Uterus (tissue), 4 donors: Measurements from ENCODE around the gene TOP3B. TPM values are rescaled to one million over a fixed set of nuclear protein-coding genes. Genes with fewer than 3 reads are reported as not detected.

Source experiments
- DNase-seq, 2 donors: peaks; one replicate each; pipeline ENCODE4 v3.0.0-alpha.2; 2019 to 2020
- H3K27ac ChIP-seq, 2 donors: fragments of 200-600 bp; sonication (generic); 1 replicate in 1 of 2; 2 replicates in 1 of 2; pipeline ENCODE4 v1.5.1; 2016 to 2018
- H3K27me3 ChIP-seq, 2 donors: fragments of 200-600 bp; sonication (generic); one replicate each; pipeline ENCODE4 v1.5.1; 2018 to 2019; ENCODE audit warnings: control low read depth in 1 of 2
- H3K36me3 ChIP-seq, 2 donors: fragments of 200-600 bp; sonication (generic); one replicate each; pipeline ENCODE4 v1.5.1; 2019; ENCODE audit warnings: control low read depth in 1 of 2
- H3K4me1 ChIP-seq, 2 donors: fragments of 200-600 bp; sonication (generic); one replicate each; pipeline ENCODE4 v1.5.1; 2018 to 2019; ENCODE audit warnings: control low read depth in 1 of 2
- H3K4me3 ChIP-seq, 2 donors: fragments of 200-600 bp; sonication (generic); 1 replicate in 1 of 2; 2 replicates in 1 of 2; pipeline ENCODE4 v1.5.1; 2018 to 2019; ENCODE audit warnings: mild to moderate bottlenecking in 1 of 2
- H3K9me3 ChIP-seq, 2 donors: fragments of 200-600 bp; sonication (generic); one replicate each; pipeline ENCODE4 v1.5.1; 2019; ENCODE audit warnings: control low read depth in 1 of 2
- CTCF ChIP-seq, 4 experiments: fragments of 200-600 bp in 2 of 4; fragments of 450-650 bp in 2 of 4; sonication (generic) in 2 of 4; IDR thresholded peaks; one replicate each; pipeline ENCODE4 v1.5.1; 2016 to 2019; ENCODE audit warnings: antibody characterized with exemption in 4 of 4, mild to moderate bottlenecking in 2 of 4, moderate library complexity in 1 of 4
- POLR2A ChIP-seq, 2 donors: fragments of 450-650 bp; IDR thresholded peaks; one replicate each; pipeline ENCODE4 v1.6.1; 2016; ENCODE audit warnings: antibody characterized with exemption in 2 of 2, mild to moderate bottlenecking in 1 of 2, moderate library complexity in 1 of 2
- intact Hi-C: fragments of 100-400 bp; cut with DNase I; formaldehyde crosslinking; loops from one replicate; pipeline ENCODE4 v1.15.1; 2023; ENCODE audit warnings: low total_unique reads
- total RNA-seq, 4 donors: library from RNA; depleted of rRNA in 3 of 4; stranded (reverse); fragments of >200 nt in 3 of 4; gene quantifications; one replicate each; pipeline versions ENCODE4 v1.1.0 to v1.2.4, GENCODE V29; 2014 to 2023
- donor health status: DM: yes; HTN: yes; CAD: no.

TOP3B gene
- total RNA-seq, 4 donors from 2014 or later = 6.2 to 36.4 (median 20.9) TPM

GRCh38 chr22:22026157-22026831 lies 43.7 kb upstream of the TOP3B start:
- Histone ChIP-seq H3K4me3 (no peak overlapping the region), H3K4me1 (no peaks in the 10 kb centered on the region), H3K27me3 (no peaks in the 10 kb centered on the region), H3K36me3 (no peaks in the 10 kb centered on the region), H3K27ac (no peak overlapping the region), H3K9me3 (no peaks in the 10 kb centered on the region)
- intact Hi-C loops = no loop called here
- TF ChIP-seq CTCF (IDR thresholded peaks at IDR 0.05) = no peak
- no peak for DNase-seq

- no peaks in the 10 kb centered on the region for H3K9me3 ChIP-seq
- H3K36me3 ChIP-seq = no peaks in the 10 kb centered on the region
- no peaks in the 10 kb centered on the region for H3K27me3 ChIP-seq
- TF ChIP-seq POLR2A (IDR thresholded peaks at IDR 0.05) = no peak
- TF ChIP-seq CTCF (IDR thresholded peaks at IDR 0.05) = no peak
- DNase-seq = no peak
- no peak overlapping the region for H3K4me3 ChIP-seq
- H3K4me1 ChIP-seq = no peaks in the 10 kb centered on the region
- intact Hi-C loops = no loop called here
- no peak overlapping the region for H3K27ac ChIP-seq
Observed at GRCh38 chr22:22025320-22026156, 43.0 kb upstream of the TOP3B start.

- no peaks in the 10 kb centered on the region for H3K36me3 ChIP-seq
- H3K4me1 ChIP-seq = no peaks in the 10 kb centered on the region
- no peak for DNase-seq
- no peak overlapping the region for H3K27ac ChIP-seq
- intact Hi-C loops = no loop called here
- H3K9me3 ChIP-seq = no peaks in the 10 kb centered on the region
- no peaks in the 10 kb centered on the region for H3K27me3 ChIP-seq
- no peak overlapping the region for H3K4me3 ChIP-seq
- TF ChIP-seq POLR2A (IDR thresholded peaks at IDR 0.05) = no peak
- no peak for TF ChIP-seq CTCF (IDR thresholded peaks at IDR 0.05)
Observed at GRCh38 chr22:22024440-22024839, 41.9 kb upstream of the TOP3B start.

GRCh38 chr22:22023581-22024137 lies 41.1 kb upstream of the TOP3B start:
- H3K4me3 ChIP-seq = no peak overlapping the region
- no peak for TF ChIP-seq POLR2A (IDR thresholded peaks at IDR 0.05)
- no peak for TF ChIP-seq CTCF (IDR thresholded peaks at IDR 0.05)
- no peaks in the 10 kb centered on the region for H3K9me3 ChIP-seq
- no peak overlapping the region for H3K27ac ChIP-seq
- H3K4me1 ChIP-seq = no peaks in the 10 kb centered on the region
- no peaks in the 10 kb centered on the region for H3K36me3 ChIP-seq
- H3K27me3 ChIP-seq = no peaks in the 10 kb centered on the region
- intact Hi-C loops = no loop called here
- DNase-seq = no peak

GRCh38 chr22:22022947-22023534 lies 40.5 kb upstream of the TOP3B start:
- intact Hi-C loops = no loop called here

More at GRCh38 chr22:22022947-22023534, 40.5 kb upstream of the TOP3B start:
- Histone ChIP-seq H3K4me3 (no peak overlapping the region), H3K9me3 (no peaks in the 10 kb centered on the region), H3K36me3 (no peaks in the 10 kb centered on the region), H3K4me1 (no peaks in the 10 kb centered on the region), H3K27ac (no peak overlapping the region), H3K27me3 (no peaks in the 10 kb centered on the region)
- no peak for DNase-seq
- TF ChIP-seq POLR2A (IDR thresholded peaks at IDR 0.05) = no peak
- TF ChIP-seq CTCF (IDR thresholded peaks at IDR 0.05) = no peak
